PC-3 (cell line): ENCODE data around the gene PRDM5. TPM values are rescaled to one million over a fixed set of nuclear protein-coding genes. Genes with fewer than 3 reads are reported as not detected.
A peak's percentile ranks its signal among the peaks of the same experiment; 100 is the strongest.

Experiments used
- ATAC-seq: fragments of 200-7000 bp; cut with Tn5 transposase; 2 replicates; pipeline ENCODE4 v1.9.1; 2020; ENCODE audit warnings: mild to moderate bottlenecking, moderate library complexity
- BruUV-seq: library from RNA; stranded (reverse); fragments of 400-500 nt; replicated peaks from 2 replicates; lab custom pipeline; 2021; lab: Mats Ljungman, UMichigan
- CTCF ChIA-PET: fragments of 300-600 bp; sonication (Branson Sonifier 250); formaldehyde crosslinking; loops from one replicate; lab custom pipeline; 2022; ENCODE audit warnings: antibody characterized with exemption; lab: Charles Lee
- POLR2A ChIA-PET: fragments of 300-600 bp; sonication (Branson Sonifier 250); formaldehyde crosslinking; loops from one replicate; lab custom pipeline; 2022; ENCODE audit warnings: antibody characterized with exemption; ENCODE audit not compliant: unreplicated experiment; lab: Charles Lee
- DNase-seq: peaks from one replicate; pipeline ENCODE4 v3.0.0-alpha.2; 2015
- H2AFZ ChIP-seq: fragments of 300-600 bp; sonication (generic); 2 replicates; pipeline ENCODE4 v1.6.0; 2016; ENCODE audit warnings: antibody characterized with exemption, low read length
- H3F3A ChIP-seq: fragments of 300-600 bp; sonication (generic); one replicate; pipeline ENCODE4 v1.6.0; 2017; ENCODE audit warnings: antibody characterized with exemption, low read length, control low read depth, mild to moderate bottlenecking; ENCODE audit not compliant: unreplicated experiment
- H3K27ac ChIP-seq: fragments of 300-600 bp; sonication (generic); 2 replicates; pipeline ENCODE4 v1.5.1; 2016; ENCODE audit warnings: mild to moderate bottlenecking, low read length
- H3K27me3 ChIP-seq: fragments of 300-600 bp; sonication (generic); 2 replicates; pipeline ENCODE4 v1.6.1; 2016; ENCODE audit warnings: low read length, mixed read lengths
- H3K36me3 ChIP-seq: fragments of 300-600 bp; sonication (generic); 2 replicates; pipeline ENCODE4 v1.6.1; 2016; ENCODE audit warnings: low read depth, mixed run types, low read length, mixed read lengths
- H3K4me1 ChIP-seq: fragments of 300-600 bp; sonication (generic); 2 replicates; pipeline ENCODE4 v1.5.1; 2016; ENCODE audit warnings: low read length; ENCODE audit not compliant: insufficient read depth
- H3K4me2 ChIP-seq: fragments of 300-600 bp; sonication (generic); 2 replicates; pipeline ENCODE4 v1.6.0; 2016; ENCODE audit warnings: low read length
- H3K4me3 ChIP-seq: fragments of 300-600 bp; sonication (generic); 2 replicates; pipeline ENCODE4 v1.5.1; 2016; ENCODE audit warnings: mild to moderate bottlenecking, low read length, mixed read lengths
- H3K79me2 ChIP-seq: fragments of 300-600 bp; sonication (generic); 2 replicates; pipeline ENCODE4 v1.6.1; 2017; ENCODE audit warnings: low read length, mixed read lengths
- H3K9ac ChIP-seq: fragments of 300-600 bp; sonication (generic); 2 replicates; pipeline ENCODE4 v1.6.0; 2016; ENCODE audit warnings: mild to moderate bottlenecking, low read length
- H3K9me2 ChIP-seq: fragments of 300-600 bp; sonication (generic); replicated peaks from 2 replicates; pipeline ENCODE4 v1.6.1; 2016; ENCODE audit warnings: mixed run types, low read length, mixed read lengths
- H3K9me3 ChIP-seq: fragments of 300-600 bp; sonication (generic); 2 replicates; pipeline ENCODE4 v1.6.1; 2016; ENCODE audit warnings: low read length, mixed read lengths
- H4K20me1 ChIP-seq: fragments of 300-600 bp; sonication (generic); 2 replicates; pipeline ENCODE4 v1.6.1; 2016; ENCODE audit warnings: low read length, mixed read lengths
- CTCF ChIP-seq: fragments of 300-600 bp; sonication (generic); conservative IDR thresholded peaks from 2 replicates; pipeline ENCODE4 v1.5.1; 2017; ENCODE audit warnings: antibody characterized with exemption, low read depth, mild to moderate bottlenecking, low read length
- EZH2 ChIP-seq: fragments of 300-600 bp; sonication (generic); IDR thresholded peaks from one replicate; pipeline ENCODE4 v1.6.1; 2017; ENCODE audit warnings: antibody characterized with exemption, mild to moderate bottlenecking, low read length; ENCODE audit not compliant: unreplicated experiment
- EZH2phosphoT487 ChIP-seq: fragments of 300-600 bp; sonication (generic); IDR thresholded peaks from 2 replicates; pipeline ENCODE4 v1.6.1; 2018; ENCODE audit warnings: mild to moderate bottlenecking, antibody characterized with exemption, low read length, borderline replicate concordance
- intact Hi-C: fragments of 100-400 bp; cut with micrococcal nuclease; formaldehyde crosslinking; loops from 2 replicates; pipeline ENCODE4 v1.9.0; 2023
- total RNA-seq: library from RNA; depleted of rRNA; stranded (reverse); fragments of >200 nt; gene quantifications from 2 replicates; pipeline ENCODE4 v1.2.3, GENCODE V29; 2014

Gene PRDM5
- total RNA-seq, 1 experiment from 2014 or later = 2.4 TPM

GRCh38 chr4:120870279-120870673, 52.2 kb downstream of the PRDM5 start:
- H3K27ac ChIP-seq = no peak overlapping the region
- no peak overlapping the region for H3K9ac ChIP-seq
- no peak overlapping the region for H3K4me2 ChIP-seq
- intact Hi-C loops = no loop called here
- ChIA-PET POLR2A (no interaction called here), CTCF (no interaction called here)
- H3K9me2 ChIP-seq = no peaks in the 10 kb centered on the region
- no peaks in the 10 kb centered on the region for H3K79me2 ChIP-seq
- TF ChIP-seq EZH2 = no peak
- peak; percentile 36; the same call in 1 of the 2 replicates for TF ChIP-seq CTCF
- no peaks in the 10 kb centered on the region for H3F3A ChIP-seq
- no peak overlapping the region for H2AFZ ChIP-seq
- no peak overlapping the region for H3K4me3 ChIP-seq
- H3K36me3 ChIP-seq = no peaks in the 10 kb centered on the region
- H4K20me1 ChIP-seq = no peaks in the 10 kb centered on the region
- ATAC-seq = no peak
- H3K27me3 ChIP-seq = no peaks in the 10 kb centered on the region
- no peaks in the 10 kb centered on the region for H3K4me1 ChIP-seq
- DNase-seq = peak; percentile 3
- BruUV-seq = no TSS peak
- H3K9me3 ChIP-seq = no peaks in the 10 kb centered on the region

- Histone ChIP-seq H3K4me1 (no peaks in the 10 kb centered on the region), H3K27me3 (no peaks in the 10 kb centered on the region), H3K27ac (no peak overlapping the region), H3K36me3 (no peaks in the 10 kb centered on the region), H2AFZ (no peak overlapping the region), H3K79me2 (no peaks in the 10 kb centered on the region), H4K20me1 (no peaks in the 10 kb centered on the region), H3K4me3 (no peak overlapping the region), H3K9ac (no peak overlapping the region), H3F3A (no peaks in the 10 kb centered on the region), H3K9me3 (no peaks in the 10 kb centered on the region), H3K9me2 (no peaks in the 10 kb centered on the region), H3K4me2 (no peak overlapping the region)
- ATAC-seq = no peak
- BruUV-seq = no TSS peak
- no peak for DNase-seq
- POLR2A ChIA-PET = no interaction called here
- intact Hi-C loops = no loop called here
- CTCF ChIA-PET = no interaction called here
- TF ChIP-seq EZH2phosphoT487 (no peak), EZH2 (no peak), CTCF (no peak)
Measured at GRCh38 chr4:120869613-120870278, 52.8 kb downstream of the PRDM5 start.

GRCh38 chr4:120867506-120867905, 55.0 kb downstream of the PRDM5 start:
- POLR2A ChIA-PET = no interaction called here
- Histone ChIP-seq H3K9me3 (no peaks in the 10 kb centered on the region), H2AFZ (no peak overlapping the region), H4K20me1 (no peaks in the 10 kb centered on the region), H3K4me1 (no peaks in the 10 kb centered on the region), H3K9me2 (no peaks in the 10 kb centered on the region), H3K9ac (no peak overlapping the region), H3K36me3 (no peaks in the 10 kb centered on the region), H3K4me3 (no peak overlapping the region), H3K27ac (no peak overlapping the region), H3K79me2 (no peaks in the 10 kb centered on the region), H3K27me3 (no peaks in the 10 kb centered on the region), H3K4me2 (no peak overlapping the region), H3F3A (no peaks in the 10 kb centered on the region)
- TF ChIP-seq EZH2 (no peak), CTCF (no peak), EZH2phosphoT487 (no peak)
- no peak for DNase-seq
- CTCF ChIA-PET = no interaction called here
- BruUV-seq = no TSS peak
- ATAC-seq = no peak
- intact Hi-C loops = no loop called here
